ENCODE data around the gene KLF1.

DNA sequence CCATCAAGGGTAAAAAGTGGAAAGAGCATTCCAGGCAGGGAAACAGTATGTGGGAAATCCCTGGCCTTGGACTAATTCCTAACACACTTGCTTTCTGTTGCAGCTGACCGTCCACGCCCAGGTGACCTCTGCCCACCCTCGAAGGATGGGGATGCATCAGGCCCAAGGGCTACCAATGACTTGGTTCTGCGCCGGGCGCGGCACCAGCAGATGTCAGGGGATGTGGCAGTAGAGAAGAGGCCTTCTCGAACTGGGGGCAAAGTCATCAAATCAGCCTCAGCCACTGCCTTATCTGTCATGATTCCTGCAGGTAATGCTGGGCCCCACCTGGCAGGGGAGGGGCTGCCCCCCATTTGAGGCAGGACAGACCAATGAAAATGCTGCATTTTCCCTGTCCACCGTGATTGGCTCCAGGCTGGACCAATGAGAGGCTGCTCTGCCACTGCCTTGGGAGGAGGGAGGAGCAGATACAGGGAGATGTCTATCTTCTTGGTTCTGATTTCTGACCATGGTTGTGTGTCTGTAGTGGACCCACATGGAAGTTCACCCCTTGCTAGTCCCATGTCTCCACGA is 18.4 kb downstream of the KLF1 start:
- TF ChIP-seq, protein P1, sequence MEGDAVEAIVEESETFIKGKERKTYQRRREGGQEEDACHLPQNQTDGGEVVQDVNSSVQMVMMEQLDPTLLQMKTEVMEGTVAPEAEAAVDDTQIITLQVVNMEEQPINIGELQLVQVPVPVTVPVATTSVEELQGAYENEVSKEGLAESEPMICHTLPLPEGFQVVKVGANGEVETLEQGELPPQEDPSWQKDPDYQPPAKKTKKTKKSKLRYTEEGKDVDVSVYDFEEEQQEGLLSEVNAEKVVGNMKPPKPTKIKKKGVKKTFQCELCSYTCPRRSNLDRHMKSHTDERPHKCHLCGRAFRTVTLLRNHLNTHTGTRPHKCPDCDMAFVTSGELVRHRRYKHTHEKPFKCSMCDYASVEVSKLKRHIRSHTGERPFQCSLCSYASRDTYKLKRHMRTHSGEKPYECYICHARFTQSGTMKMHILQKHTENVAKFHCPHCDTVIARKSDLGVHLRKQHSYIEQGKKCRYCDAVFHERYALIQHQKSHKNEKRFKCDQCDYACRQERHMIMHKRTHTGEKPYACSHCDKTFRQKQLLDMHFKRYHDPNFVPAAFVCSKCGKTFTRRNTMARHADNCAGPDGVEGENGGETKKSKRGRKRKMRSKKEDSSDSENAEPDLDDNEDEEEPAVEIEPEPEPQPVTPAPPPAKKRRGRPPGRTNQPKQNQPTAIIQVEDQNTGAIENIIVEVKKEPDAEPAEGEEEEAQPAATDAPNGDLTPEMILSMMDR (IDR thresholded peaks at IDR 0.05), result no peak
- TF ChIP-seq POLR2A (IDR thresholded peaks at IDR 0.05) (no peak), EP300 (IDR thresholded peaks at IDR 0.05) (no peak)

Data from gastroesophageal sphincter (tissue), 3 donors.